ENCODE measurements around the gene SYCP3.

SYCP3 gene

DNA sequence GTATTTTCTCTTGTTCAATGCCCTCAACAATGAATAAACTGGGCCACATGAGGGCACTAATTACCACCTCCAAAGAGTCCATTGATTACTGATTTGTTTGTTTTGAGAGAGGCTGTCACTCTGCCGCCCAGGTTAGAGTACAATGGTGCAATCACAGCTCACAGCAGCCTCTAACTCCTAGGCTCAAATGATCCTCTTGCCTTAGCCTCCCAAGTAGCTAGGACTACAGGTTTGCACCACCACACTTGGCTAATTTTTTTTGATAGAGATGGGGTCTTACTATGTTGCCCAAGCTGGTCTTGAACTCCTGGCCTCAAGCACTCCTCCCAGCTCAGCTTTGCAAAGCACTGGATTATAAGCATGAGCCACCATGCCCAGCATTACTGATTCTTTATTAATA is 28.3 kb upstream of the SYCP3 start:
- H3K79me2 ChIP-seq (ENCODE audit: insufficient read depth, low read length) = no peaks in the 10 kb centered on the region
- H4K20me1 ChIP-seq (ENCODE audit: insufficient read depth, low read length) = no peaks in the 10 kb centered on the region
- H3K9ac ChIP-seq (ENCODE audit: low read depth, low read length) = no peak overlapping the region
- DNase-seq (no peak), ATAC-seq (ENCODE audit: insufficient read depth, low read depth) (no peak)
- peaks cover 5% of the 10 kb centered on the region; the same call in 1 of the 2 replicates for H3K4me1 ChIP-seq (ENCODE audit: insufficient read depth, low read length)
- no peaks in the 10 kb centered on the region for H3K9me3 ChIP-seq (ENCODE audit: insufficient read depth, low read length, severe bottlenecking)
- no peak overlapping the region for H3K4me2 ChIP-seq (ENCODE audit: insufficient read depth, low read length)
- H3K27me3 ChIP-seq (ENCODE audit: insufficient read depth, low read length, poor library complexity) = no peaks in the 10 kb centered on the region
- no peak overlapping the region for H3K4me3 ChIP-seq (ENCODE audit: low read depth in 1 of 2, low read length in 2 of 2)
- H2AFZ ChIP-seq (ENCODE audit: low read depth, low read length) = no peak overlapping the region
- H3K27ac ChIP-seq (ENCODE audit: low read length) = no peak overlapping the region
- peaks cover 83% of the 10 kb centered on the region for H3K36me3 ChIP-seq (ENCODE audit: insufficient read depth, low read length)
- TF ChIP-seq, protein P1, sequence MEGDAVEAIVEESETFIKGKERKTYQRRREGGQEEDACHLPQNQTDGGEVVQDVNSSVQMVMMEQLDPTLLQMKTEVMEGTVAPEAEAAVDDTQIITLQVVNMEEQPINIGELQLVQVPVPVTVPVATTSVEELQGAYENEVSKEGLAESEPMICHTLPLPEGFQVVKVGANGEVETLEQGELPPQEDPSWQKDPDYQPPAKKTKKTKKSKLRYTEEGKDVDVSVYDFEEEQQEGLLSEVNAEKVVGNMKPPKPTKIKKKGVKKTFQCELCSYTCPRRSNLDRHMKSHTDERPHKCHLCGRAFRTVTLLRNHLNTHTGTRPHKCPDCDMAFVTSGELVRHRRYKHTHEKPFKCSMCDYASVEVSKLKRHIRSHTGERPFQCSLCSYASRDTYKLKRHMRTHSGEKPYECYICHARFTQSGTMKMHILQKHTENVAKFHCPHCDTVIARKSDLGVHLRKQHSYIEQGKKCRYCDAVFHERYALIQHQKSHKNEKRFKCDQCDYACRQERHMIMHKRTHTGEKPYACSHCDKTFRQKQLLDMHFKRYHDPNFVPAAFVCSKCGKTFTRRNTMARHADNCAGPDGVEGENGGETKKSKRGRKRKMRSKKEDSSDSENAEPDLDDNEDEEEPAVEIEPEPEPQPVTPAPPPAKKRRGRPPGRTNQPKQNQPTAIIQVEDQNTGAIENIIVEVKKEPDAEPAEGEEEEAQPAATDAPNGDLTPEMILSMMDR (IDR thresholded peaks at IDR 0.05; ENCODE audit: borderline replicate concordance, extremely low read depth, low read length, poor library complexity, severe bottlenecking) = no peak
- no peak for TF ChIP-seq EZH2 (IDR thresholded peaks at IDR 0.05; ENCODE audit: borderline replicate concordance, low read depth, low read length, severe bottlenecking)

DNA sequence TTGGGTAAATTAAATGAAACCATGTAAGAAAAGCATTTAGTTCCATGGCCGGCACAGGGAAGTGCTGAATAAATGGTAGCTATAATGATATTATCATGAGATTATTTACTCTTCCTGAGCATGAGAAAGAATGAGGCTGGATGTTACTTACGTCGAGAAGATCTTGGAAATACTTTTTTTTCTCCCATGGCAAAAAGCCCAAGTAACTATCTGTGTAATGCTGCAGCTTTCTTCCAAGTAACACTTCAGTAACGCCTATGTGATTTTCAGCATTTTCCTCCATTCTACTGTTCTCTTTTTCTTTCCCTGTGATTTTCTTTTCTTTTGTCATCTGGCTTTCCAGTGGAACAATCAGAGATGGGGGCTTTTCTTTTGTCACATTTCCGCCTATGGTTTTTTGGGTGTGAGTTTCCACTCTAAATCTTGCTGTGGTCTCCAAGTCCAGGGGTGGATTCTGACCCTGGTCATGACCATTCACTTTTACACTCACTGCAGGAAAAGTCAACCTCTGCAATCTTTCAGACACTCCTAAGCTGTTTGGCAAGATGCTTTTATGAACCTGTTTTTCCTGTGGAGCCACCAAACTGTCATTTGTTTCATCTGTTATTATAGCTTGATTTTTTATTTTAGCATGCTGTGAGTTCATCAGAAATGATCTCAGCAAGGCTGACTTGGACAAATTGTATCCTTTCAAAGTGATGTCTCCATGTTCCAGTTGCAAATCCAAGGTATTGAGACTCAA is 25.0 kb upstream of the SYCP3 start:
- Histone ChIP-seq H3K9me3 (ENCODE audit: insufficient read depth, low read length, severe bottlenecking) (no peaks in the 10 kb centered on the region), H3K27ac (ENCODE audit: low read length) (no peak overlapping the region), H3K4me1 (ENCODE audit: insufficient read depth, low read length) (no peaks in the 10 kb centered on the region), H3K79me2 (ENCODE audit: insufficient read depth, low read length) (no peaks in the 10 kb centered on the region), H3K36me3 (ENCODE audit: insufficient read depth, low read length) (peaks cover 76% of the 10 kb centered on the region), H3K9ac (ENCODE audit: low read depth, low read length) (no peak overlapping the region), H3K27me3 (ENCODE audit: insufficient read depth, low read length, poor library complexity) (no peaks in the 10 kb centered on the region), H2AFZ (ENCODE audit: low read depth, low read length) (no peak overlapping the region), H3K4me3 (ENCODE audit: low read depth in 1 of 2, low read length in 2 of 2) (no peak overlapping the region), H4K20me1 (ENCODE audit: insufficient read depth, low read length) (no peaks in the 10 kb centered on the region), H3K4me2 (ENCODE audit: insufficient read depth, low read length) (no peak overlapping the region)
- DNase-seq (no peak), ATAC-seq (ENCODE audit: insufficient read depth, low read depth) (no peak)
- no peak for TF ChIP-seq EZH2 (IDR thresholded peaks at IDR 0.05; ENCODE audit: borderline replicate concordance, low read depth, low read length, severe bottlenecking)
- TF ChIP-seq, protein P1 (IDR thresholded peaks at IDR 0.05; ENCODE audit: borderline replicate concordance, extremely low read depth, low read length, poor library complexity, severe bottlenecking) = no peak

DNA sequence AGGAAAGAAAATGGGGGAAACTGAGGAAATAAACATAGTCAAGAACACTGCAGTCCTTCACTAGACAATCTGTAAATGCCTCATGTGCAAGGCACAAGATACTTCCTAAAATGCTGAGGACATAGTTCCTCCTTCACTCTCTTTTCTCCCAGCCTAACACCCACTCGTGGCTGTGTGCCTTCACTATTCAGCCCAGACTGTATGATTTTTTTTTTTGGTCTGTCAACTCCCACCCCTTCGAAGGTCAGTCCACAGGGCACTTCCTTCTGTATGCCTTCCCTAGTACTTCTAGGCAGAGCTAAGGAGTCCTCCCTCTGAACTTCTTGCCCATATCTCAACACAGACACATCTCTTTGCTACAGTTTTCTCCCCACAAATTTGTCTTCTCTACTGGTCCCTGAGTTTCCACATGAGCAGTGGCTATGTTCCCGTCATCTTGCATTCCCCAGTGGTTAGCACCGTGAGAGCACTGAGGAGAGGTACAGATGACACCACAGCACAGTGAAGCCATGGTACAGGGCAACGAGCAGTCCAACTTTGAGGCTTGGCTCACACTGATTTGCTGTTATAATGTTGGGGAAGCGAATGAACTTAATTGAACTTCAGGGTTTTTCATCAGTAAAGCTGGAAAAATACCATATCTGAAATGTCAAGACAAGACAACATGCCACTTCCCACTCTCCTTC is 24.1 kb upstream of the SYCP3 start:
- no peak overlapping the region for H3K9ac ChIP-seq (ENCODE audit: low read depth, low read length)
- H3K79me2 ChIP-seq (ENCODE audit: insufficient read depth, low read length) = no peaks in the 10 kb centered on the region
- no peak overlapping the region for H3K27ac ChIP-seq (ENCODE audit: low read length)
- peaks cover 77% of the 10 kb centered on the region for H3K36me3 ChIP-seq (ENCODE audit: insufficient read depth, low read length)
- no peak overlapping the region for H2AFZ ChIP-seq (ENCODE audit: low read depth, low read length)
- DNase-seq = no peak
- peak; percentile 24; the same call in 1 of the 3 replicates for ATAC-seq (ENCODE audit: insufficient read depth, low read depth)
- H3K9me3 ChIP-seq (ENCODE audit: insufficient read depth, low read length, severe bottlenecking) = no peaks in the 10 kb centered on the region
- H4K20me1 ChIP-seq (ENCODE audit: insufficient read depth, low read length) = no peaks in the 10 kb centered on the region
- no peak overlapping the region for H3K4me2 ChIP-seq (ENCODE audit: insufficient read depth, low read length)
- no peak overlapping the region for H3K4me3 ChIP-seq (ENCODE audit: low read depth in 1 of 2, low read length in 2 of 2)
- no peak for TF ChIP-seq EZH2 (IDR thresholded peaks at IDR 0.05; ENCODE audit: borderline replicate concordance, low read depth, low read length, severe bottlenecking)
- TF ChIP-seq, protein P1 (IDR thresholded peaks at IDR 0.05; ENCODE audit: borderline replicate concordance, extremely low read depth, low read length, poor library complexity, severe bottlenecking) = no peak
- no peaks in the 10 kb centered on the region for H3K27me3 ChIP-seq (ENCODE audit: insufficient read depth, low read length, poor library complexity)
- no peaks in the 10 kb centered on the region for H3K4me1 ChIP-seq (ENCODE audit: insufficient read depth, low read length)

Measured in DND-41 (cell line).